ENCODE results near the gene KDM4C.

The KDM4C gene

GRCh38 chr9:6811436-6811835, 53.7 kb downstream of the KDM4C start:
- no peak for DNase-seq

- no peak for DNase-seq
Measured at GRCh38 chr9:6816581-6816980, 58.8 kb downstream of the KDM4C start.

DNA sequence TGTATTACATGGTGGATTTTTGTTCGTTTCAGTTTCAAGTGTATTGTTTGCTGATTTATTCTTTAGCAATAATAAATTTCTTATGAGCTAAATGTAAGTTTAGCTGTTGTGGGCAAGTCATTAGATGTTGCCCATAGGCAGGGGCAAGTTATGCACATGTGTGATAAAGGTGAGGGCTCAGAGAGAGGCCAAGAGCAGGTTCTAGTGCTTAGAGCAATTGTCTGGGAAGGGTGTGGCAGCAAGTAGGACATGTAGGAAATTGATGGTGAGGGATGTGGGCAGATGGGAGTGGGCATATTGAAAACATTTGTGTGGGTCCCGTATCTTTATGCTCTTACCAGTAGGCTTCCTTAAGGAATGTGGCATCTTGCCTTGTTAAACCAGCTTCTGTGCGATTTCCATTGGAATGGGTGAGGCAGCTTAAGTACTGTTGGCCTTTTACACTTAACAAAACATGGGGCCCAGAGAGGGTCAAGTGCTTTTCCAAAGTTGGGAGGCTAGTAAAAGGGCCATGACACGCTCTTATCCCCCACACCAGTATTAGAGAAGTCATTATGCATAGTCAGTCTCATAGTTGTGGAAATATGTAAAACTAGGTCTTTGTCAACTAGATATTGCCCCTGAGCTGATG, 60.6 kb downstream of the KDM4C start:
- no peak for DNase-seq

DNA sequence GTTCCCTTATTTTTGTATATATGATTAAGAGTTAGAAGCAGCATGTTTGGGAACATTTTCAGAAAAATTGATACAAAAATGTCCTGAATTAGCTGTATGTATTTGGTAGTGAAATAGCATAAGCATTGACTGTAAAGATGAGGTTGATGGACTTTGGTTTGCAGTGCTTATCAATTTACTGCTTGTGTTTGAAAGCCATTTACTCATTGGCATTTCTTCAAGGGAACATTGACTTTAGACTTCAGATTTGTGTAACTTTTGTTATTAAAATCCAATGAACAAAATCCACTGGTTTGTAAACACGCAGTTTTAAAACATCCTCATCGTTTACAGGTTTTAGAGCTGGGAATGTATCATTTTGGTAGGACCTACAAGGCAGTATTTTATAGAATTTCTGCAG, 61.3 kb downstream of the KDM4C start:
- DNase-seq = no peak

DNA sequence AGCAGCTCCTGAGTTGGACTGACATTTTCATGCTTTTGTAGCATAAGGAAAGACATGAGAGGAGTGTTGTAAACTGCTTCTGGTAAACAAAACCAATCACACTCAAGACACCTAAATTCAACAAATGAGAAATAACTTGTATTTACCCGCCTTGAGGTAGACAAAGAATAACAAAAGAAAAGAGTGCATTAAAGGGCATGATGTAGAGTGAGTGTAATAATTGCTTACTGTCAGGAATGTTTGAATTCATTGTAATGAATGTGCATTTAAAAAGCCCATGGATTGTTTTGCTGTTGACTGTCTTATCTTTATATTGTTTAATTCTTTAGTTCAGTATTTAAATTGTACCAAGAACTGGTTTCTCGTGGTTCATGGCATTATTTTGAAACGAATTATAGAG, 61.8 kb downstream of the KDM4C start:
- no peak for DNase-seq

GRCh38 chr9:6822696-6823095, 64.9 kb downstream of the KDM4C start:
- no peak for DNase-seq

DNA sequence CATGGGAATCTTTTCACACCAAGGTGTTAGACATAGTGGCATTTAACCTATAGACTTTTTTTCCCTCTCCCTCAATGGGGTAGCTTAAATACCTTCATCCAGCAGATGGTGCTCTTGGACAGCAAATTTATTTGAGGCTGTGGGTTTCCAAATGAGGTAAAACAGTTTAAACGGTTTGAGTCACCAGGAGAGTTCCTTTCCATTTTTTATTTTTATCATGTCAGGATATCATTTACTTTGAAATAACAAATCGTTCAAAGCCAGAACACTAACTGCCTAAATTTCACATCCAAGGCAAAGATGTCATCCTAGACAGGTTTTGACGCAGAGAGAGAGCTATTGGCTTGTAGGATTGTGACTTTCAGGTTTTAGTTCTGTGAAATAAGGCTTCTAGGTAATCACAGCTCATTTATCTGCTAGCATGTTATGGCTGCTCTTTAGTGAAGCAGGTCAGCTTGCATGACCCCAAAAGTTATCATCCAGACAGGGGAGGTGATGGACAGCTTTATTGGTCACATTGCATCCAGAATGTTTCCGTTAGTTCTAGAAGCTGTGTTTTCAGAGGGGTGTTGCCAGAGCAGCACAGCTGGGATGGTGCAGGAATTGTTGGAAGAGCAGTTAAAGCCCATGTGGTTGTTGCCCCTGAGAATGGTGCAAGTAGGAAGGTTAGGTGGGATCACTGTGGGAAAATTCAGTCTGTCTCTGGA, 69.8 kb downstream of the KDM4C start:
- DNase-seq = no peak

GRCh38 chr9:6829027-6829426, 71.3 kb downstream of the KDM4C start:
- DNase-seq = no peak

GRCh38 chr9:6829536-6829935, 71.8 kb downstream of the KDM4C start:
- DNase-seq = no peak

GRCh38 chr9:6833518-6834192, 75.9 kb downstream of the KDM4C start:
- DNase-seq = no peak

GRCh38 chr9:6834306-6834705, 76.5 kb downstream of the KDM4C start:
- no peak for DNase-seq

GRCh38 chr9:6838158-6838557, 80.4 kb downstream of the KDM4C start:
- DNase-seq = no peak

GRCh38 chr9:6842584-6842947, 84.8 kb downstream of the KDM4C start:
- no peak for DNase-seq

- DNase-seq = no peak
Measured at GRCh38 chr9:6843742-6844141, 86.0 kb downstream of the KDM4C start.

DNA sequence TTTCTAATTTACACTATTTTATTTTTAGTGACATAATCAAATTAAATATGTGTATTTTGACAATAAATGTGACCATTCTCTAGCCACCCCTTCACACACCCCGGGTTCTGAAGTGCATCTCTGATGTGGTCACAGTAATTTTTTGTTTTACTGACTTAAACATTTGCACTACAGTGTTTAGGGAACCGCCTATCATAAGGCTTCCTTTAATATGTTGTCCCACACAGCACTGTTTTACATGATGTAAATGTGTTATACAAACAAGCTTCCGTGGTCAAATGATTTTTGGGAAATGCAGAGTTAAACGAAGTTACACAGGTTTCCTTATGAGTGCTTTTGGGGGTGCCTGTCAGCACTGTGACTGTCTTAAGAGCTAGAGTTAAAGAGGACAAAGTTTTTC, 86.5 kb downstream of the KDM4C start:
- DNase-seq = no peak

GRCh38 chr9:6845128-6845826, 87.5 kb downstream of the KDM4C start:
- no peak for DNase-seq

DNA sequence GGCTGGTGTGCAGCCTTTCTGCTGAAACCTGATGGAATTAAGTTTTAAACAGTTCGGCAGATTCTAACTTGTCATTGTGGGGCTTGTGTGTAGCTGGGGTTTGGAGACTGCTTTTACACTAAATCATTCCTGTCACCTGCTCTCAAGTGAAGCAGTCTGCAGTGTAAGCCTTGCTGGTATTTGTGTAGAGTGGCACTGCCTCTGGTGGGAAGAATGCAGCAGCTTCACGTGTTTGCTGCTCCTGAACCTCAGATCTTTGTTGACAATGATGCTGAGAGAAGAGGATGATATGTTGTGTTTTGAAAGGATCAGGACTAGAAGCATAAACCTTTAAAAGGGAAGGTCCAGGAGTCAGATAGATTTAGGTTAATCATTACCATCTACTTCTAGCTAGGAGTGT, 88.1 kb downstream of the KDM4C start:
- no peak for DNase-seq

- DNase-seq = no peak
Measured at GRCh38 chr9:6852243-6852963, 94.6 kb downstream of the KDM4C start.

- no peak for DNase-seq
Measured at GRCh38 chr9:6855860-6856259, 98.1 kb downstream of the KDM4C start.

DNA sequence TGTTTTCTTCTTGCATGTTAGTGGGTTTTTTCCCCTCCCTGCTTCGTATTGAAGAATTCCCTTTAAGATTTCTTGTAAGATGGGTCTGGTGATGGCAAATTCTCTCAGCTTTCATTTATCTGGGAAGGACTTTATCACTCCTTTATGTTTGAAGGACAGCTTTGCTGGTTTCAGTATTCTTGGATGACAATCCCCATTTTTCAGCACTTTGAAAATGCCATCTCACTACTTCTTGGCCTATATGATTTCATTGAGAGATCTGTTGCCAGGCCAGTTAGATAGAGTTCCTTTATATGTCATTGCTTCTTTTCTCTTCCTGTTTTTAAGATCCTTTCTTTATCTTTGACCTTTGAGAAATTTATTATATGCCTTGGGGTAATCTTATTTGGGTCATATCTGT, 106.3 kb downstream of the KDM4C start:
- no peak for DNase-seq

- no peak for DNase-seq
Measured at GRCh38 chr9:6869081-6869948, 111.5 kb downstream of the KDM4C start.

DNA sequence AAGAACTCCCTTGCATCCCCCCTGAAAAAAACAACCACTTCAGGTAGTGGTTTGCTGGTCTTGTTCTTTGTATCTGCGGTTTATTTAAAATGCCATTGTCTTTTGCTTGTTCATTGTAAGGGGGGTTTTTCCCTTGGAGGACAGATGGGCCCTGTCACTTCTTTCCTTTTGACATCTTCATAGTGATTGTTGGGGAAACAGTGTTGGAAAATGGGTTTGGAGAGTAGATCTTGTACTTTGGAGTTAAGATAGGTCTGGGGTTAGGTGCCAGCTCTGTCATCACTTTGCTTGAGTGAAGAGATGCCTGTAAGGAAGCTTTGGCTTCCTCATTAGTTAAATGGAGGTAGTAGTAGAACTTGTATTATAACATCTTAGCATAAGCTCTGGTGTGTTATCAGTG, 112.4 kb downstream of the KDM4C start:
- DNase-seq = no peak

Measured in stimulated activated CD4-positive, alpha-beta T cell treated with anti-CD3 and anti-CD28 coated beads, Interleukin-4, amount 100 ng/mL, for 4 hours (primary cell).